Activated B cell treated with CpG ODN at 0.5 μM for 24 hours (primary cell): ENCODE measurements around the gene SLC9A9. TPM values are rescaled to one million over a fixed set of nuclear protein-coding genes. Genes with fewer than 3 reads are reported as not detected.

Source experiments
- ATAC-seq: fragments of 200-7000 bp; cut with Tn5 transposase; one replicate; pipeline ENCODE4 v1.10.0; 2021; ENCODE audit warnings: low read depth, mild to moderate bottlenecking, moderate library complexity
- CTCF ChIA-PET: fragments of 350-600 bp; sonication (Branson Sonifier 250); formaldehyde crosslinking; loops from one replicate; lab custom pipeline; 2021; ENCODE audit warnings: antibody characterized with exemption; lab: Charles Lee
- POLR2A ChIA-PET: fragments of 350-600 bp; sonication (Branson Sonifier 250); formaldehyde crosslinking; loops from one replicate; lab custom pipeline; 2021; ENCODE audit warnings: antibody characterized with exemption; lab: Charles Lee
- DNase-seq: peaks from one replicate; pipeline ENCODE4 v3.0.0; 2022
- H3K27ac Mint-ChIP-seq: one replicate; pipeline ENCODE4 v1.8.0; 2020; ENCODE audit warnings: mixed read lengths
- H3K27me3 Mint-ChIP-seq: one replicate; pipeline ENCODE4 v1.8.0; 2021; ENCODE audit warnings: mixed read lengths
- H3K36me3 Mint-ChIP-seq: one replicate; pipeline ENCODE4 v1.8.0; 2021; ENCODE audit warnings: low read depth, mixed read lengths
- H3K4me1 Mint-ChIP-seq: one replicate; pipeline ENCODE4 v1.8.0; 2021; ENCODE audit warnings: mixed read lengths
- H3K4me3 Mint-ChIP-seq: one replicate; pipeline ENCODE4 v1.8.0; 2020; ENCODE audit warnings: mild to moderate bottlenecking, mixed read lengths
- H3K9me3 Mint-ChIP-seq: one replicate; pipeline ENCODE4 v1.8.0; 2020; ENCODE audit warnings: mixed read lengths
- CTCF ChIP-seq: fragments of 200-600 bp; IDR thresholded peaks from one replicate; pipeline ENCODE4 v1.8.0; 2022; ENCODE audit warnings: antibody characterized with exemption, mild to moderate bottlenecking
- intact Hi-C: fragments of 100-400 bp; cut with micrococcal nuclease; formaldehyde crosslinking; loops from one replicate; pipeline ENCODE4 v1.15.1; 2024
- total RNA-seq: library from RNA; stranded (reverse); gene quantifications from 2 replicates; pipeline ENCODE4 v1.2.3, GENCODE V29; 2022

SLC9A9 gene
- total RNA-seq, 1 donor from 2014 or later: 9.4 TPM

- Mint-ChIP-seq H3K36me3 (peaks cover 2% of the 10 kb centered on the region), H3K4me1 (peaks cover 4% of the 10 kb centered on the region), H3K27me3 (no peaks in the 10 kb centered on the region), H3K27ac (no peak overlapping the region), H3K9me3 (no peaks in the 10 kb centered on the region), H3K4me3 (no peak overlapping the region)
- no peak for TF ChIP-seq CTCF
- CTCF ChIA-PET: no interaction called here
- DNase-seq (no peak), ATAC-seq (no peak)
- POLR2A ChIA-PET: no interaction called here
- intact Hi-C loops: no loop called here
These were observed 569.5 kb downstream of the SLC9A9 start for GRCh38 chr3:143278721-143279120.

- DNase-seq: no peak
- H3K4me1 Mint-ChIP-seq: peaks cover 4% of the 10 kb centered on the region
- H3K27me3 Mint-ChIP-seq: no peaks in the 10 kb centered on the region
- no peak overlapping the region for H3K27ac Mint-ChIP-seq
- CTCF ChIA-PET: no interaction called here
- no peak overlapping the region for H3K4me3 Mint-ChIP-seq
- no peaks in the 10 kb centered on the region for H3K9me3 Mint-ChIP-seq
- TF ChIP-seq CTCF: no peak
- H3K36me3 Mint-ChIP-seq: peaks cover 2% of the 10 kb centered on the region
- no peak for ATAC-seq
- intact Hi-C loops: no loop called here
- POLR2A ChIA-PET: no interaction called here
These were observed 570.7 kb downstream of the SLC9A9 start for GRCh38 chr3:143277531-143277930.

GRCh38 chr3:143276592-143276991 lies 571.7 kb downstream of the SLC9A9 start:
- H3K9me3 Mint-ChIP-seq: no peaks in the 10 kb centered on the region
- CTCF ChIA-PET: no interaction called here

DNA sequence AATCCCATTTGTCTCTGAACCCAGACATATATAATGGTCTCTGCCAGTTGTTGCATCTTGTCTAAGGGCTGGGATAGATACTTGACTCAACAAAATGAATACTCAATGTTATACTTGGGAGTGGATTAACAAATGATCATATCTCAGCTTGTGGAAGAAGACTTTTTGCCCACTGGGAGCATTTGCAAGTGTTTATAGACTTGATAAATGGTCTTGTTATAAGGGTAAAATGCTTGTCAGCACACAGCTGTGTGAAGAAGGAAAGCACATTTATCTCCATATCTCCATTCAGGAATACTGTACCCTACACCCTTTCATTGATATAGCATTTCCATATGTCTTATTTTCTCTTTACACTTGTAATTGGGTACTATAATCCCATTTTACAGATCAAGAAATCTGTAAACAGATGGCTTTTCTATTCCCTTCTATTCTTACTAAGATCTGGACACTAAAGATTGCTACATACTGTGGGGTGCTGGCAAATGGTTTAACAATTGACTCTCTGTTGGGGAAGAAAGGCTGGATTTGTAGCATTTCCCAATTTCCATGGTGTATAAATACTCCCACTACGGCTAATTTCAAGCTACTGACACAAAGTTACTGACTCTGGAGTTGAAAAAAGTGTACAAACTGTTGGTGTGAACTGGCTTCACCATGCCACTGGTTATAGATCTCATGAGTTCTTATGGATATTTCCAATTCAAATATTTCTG lies 574.1 kb downstream of the SLC9A9 start:
- H3K9me3 Mint-ChIP-seq: no peaks in the 10 kb centered on the region
- POLR2A ChIA-PET: interaction anchor here (0.5 kb wide), 1 partner anchor 370 kb away, joined by 3 read pairs; no protein-coding TSS in a partner anchor
- CTCF ChIA-PET: no interaction called here

More at GRCh38 chr3:143276592-143276991, 571.7 kb downstream of the SLC9A9 start:
- ATAC-seq (peak; percentile 28), DNase-seq (no peak)
- Mint-ChIP-seq H3K36me3 (peaks cover 2% of the 10 kb centered on the region), H3K4me3 (no peak overlapping the region), H3K27me3 (no peaks in the 10 kb centered on the region), H3K4me1 (peaks cover 4% of the 10 kb centered on the region), H3K27ac (no peak overlapping the region)
- intact Hi-C loops: no loop called here
- no peak for TF ChIP-seq CTCF
- POLR2A ChIA-PET: no interaction called here

DNA sequence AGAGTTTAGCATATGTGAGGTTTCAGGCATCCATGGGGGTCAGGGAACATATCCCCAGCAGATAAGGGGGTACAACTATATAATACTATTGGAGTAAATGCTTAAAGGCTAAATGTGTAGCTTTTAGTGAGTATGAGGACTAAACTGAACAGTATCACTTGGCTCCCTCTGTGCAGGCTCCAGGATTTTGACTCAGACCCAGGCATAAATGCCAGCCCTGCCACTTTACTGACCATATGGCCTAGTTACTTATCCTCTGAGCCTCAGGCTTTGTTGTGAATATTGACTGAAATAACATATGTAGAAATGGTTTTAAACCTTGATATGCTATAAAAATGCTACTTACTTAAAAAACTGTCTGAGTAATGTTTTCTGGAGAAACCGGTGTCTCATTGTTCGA lies 577.1 kb downstream of the SLC9A9 start:
- ATAC-seq (no peak), DNase-seq (no peak)
- no peak overlapping the region for H3K27ac Mint-ChIP-seq
- H3K27me3 Mint-ChIP-seq: no peaks in the 10 kb centered on the region
- peaks cover 2% of the 10 kb centered on the region for H3K36me3 Mint-ChIP-seq
- intact Hi-C loops: no loop called here
- ChIA-PET CTCF (no interaction called here), POLR2A (no interaction called here)
- H3K4me3 Mint-ChIP-seq: no peak overlapping the region
- no peak for TF ChIP-seq CTCF
- H3K9me3 Mint-ChIP-seq: no peaks in the 10 kb centered on the region
- H3K4me1 Mint-ChIP-seq: peaks cover 7% of the 10 kb centered on the region

More for the DNA sequence above, 574.1 kb downstream of the SLC9A9 start:
- no peaks in the 10 kb centered on the region for H3K36me3 Mint-ChIP-seq
- H3K27me3 Mint-ChIP-seq: no peaks in the 10 kb centered on the region
- peaks cover 4% of the 10 kb centered on the region for H3K4me1 Mint-ChIP-seq
- TF ChIP-seq CTCF: no peak
- ATAC-seq (no peak), DNase-seq (no peak)
- intact Hi-C loops: no loop called here
- no peak overlapping the region for H3K27ac Mint-ChIP-seq
- no peak overlapping the region for H3K4me3 Mint-ChIP-seq
